RKO (cell line): Measurements from ENCODE around the gene SCIN.
"Not testable (repeated sequence)": the region's sequence is repeated elsewhere in the genome, so short reads cannot be mapped to it uniquely, and the experiment has no call there.

Experiments used
- DNase-seq: peaks from one replicate; pipeline ENCODE4 v3.0.0-alpha.2; 2016; ENCODE audit warnings: low spot score

Gene SCIN

GRCh38 chr7:12570534-12571461 lies at the start of gene SCIN:
TSS of gene SCIN (plus strand) at chr7:12570720. CDS start at chr7:12570787, 67 bp downstream.
- no peak for DNase-seq

- peak; percentile 67 for DNase-seq
Measured at GRCh38 chr7:12524794-12525386, 45.6 kb upstream of the SCIN start.

- DNase-seq, result peak; percentile 9
Measured at GRCh38 chr7:12526693-12527092, 43.8 kb upstream of the SCIN start.

GRCh38 chr7:12527670-12528069 lies 42.9 kb upstream of the SCIN start:
- not testable (repeated sequence) for DNase-seq

- no peak for DNase-seq
Measured at GRCh38 chr7:12529971-12530710, 40.4 kb upstream of the SCIN start.

GRCh38 chr7:12531784-12532183 lies 38.7 kb upstream of the SCIN start:
- no peak for DNase-seq

- no peak for DNase-seq
Measured at GRCh38 chr7:12534046-12534445, 36.5 kb upstream of the SCIN start.

- DNase-seq, result no peak
Measured at GRCh38 chr7:12539681-12540080, 30.8 kb upstream of the SCIN start.

- DNase-seq, result no peak
Measured at GRCh38 chr7:12540850-12541249, 29.7 kb upstream of the SCIN start.

GRCh38 chr7:12543586-12543985 lies 26.9 kb upstream of the SCIN start:
- no peak for DNase-seq

GRCh38 chr7:12549106-12549505 lies 21.4 kb upstream of the SCIN start:
- DNase-seq, result no peak

GRCh38 chr7:12550956-12551355 lies 19.6 kb upstream of the SCIN start:
- DNase-seq, result no peak

GRCh38 chr7:12552876-12553275 lies 17.6 kb upstream of the SCIN start:
- DNase-seq, result no peak

GRCh38 chr7:12553416-12553815 lies 17.1 kb upstream of the SCIN start:
- DNase-seq, result no peak

- DNase-seq, result no peak
Measured at GRCh38 chr7:12554351-12554750, 16.2 kb upstream of the SCIN start.

GRCh38 chr7:12554872-12555271 lies 15.6 kb upstream of the SCIN start:
- no peak for DNase-seq

GRCh38 chr7:12555695-12556094 lies 14.8 kb upstream of the SCIN start:
- DNase-seq, result not testable (repeated sequence)

- DNase-seq, result not testable (repeated sequence)
Measured at GRCh38 chr7:12556139-12556792, 14.3 kb upstream of the SCIN start.

- DNase-seq, result no peak
Measured at GRCh38 chr7:12557282-12557681, 13.2 kb upstream of the SCIN start.

- no peak for DNase-seq
Measured at GRCh38 chr7:12564996-12565764, 5.3 kb upstream of the SCIN start.

- no peak for DNase-seq
Measured at GRCh38 chr7:12565873-12566272, 4.6 kb upstream of the SCIN start.
